Astrocyte (in vitro differentiated cells and primary cell): Measurements from ENCODE around the gene RCOR3. TPM values are rescaled to one million over a fixed set of nuclear protein-coding genes. Genes with fewer than 3 reads are reported as not detected.
"Not testable (repeated sequence)": the region's sequence is repeated elsewhere in the genome, so short reads cannot be mapped to it uniquely, and the experiment has no call there.

Experiments
- DNase-seq: peaks from one replicate; pipeline ENCODE4 v3.0.0-alpha.2; 2010; ENCODE audit warnings: low read depth
- FAIRE-seq: peaks from 2 replicates; lab custom pipeline; 2011; peaks lifted over from hg19 to GRCh38; lab: Jason Lieb, UNC
- H2AFZ ChIP-seq: 2 replicates; pipeline ENCODE4 v1.6.0; 2012; ENCODE audit warnings: low read depth, low read length, inconsistent platforms
- H3K27ac ChIP-seq: 2 replicates; pipeline ENCODE4 v1.5.1; 2011; ENCODE audit warnings: low read depth, low read length, inconsistent platforms
- H3K27me3 ChIP-seq: 2 replicates; pipeline ENCODE4 v1.6.0; 2011; ENCODE audit warnings: low read length, inconsistent platforms; ENCODE audit not compliant: insufficient read depth
- H3K36me3 ChIP-seq: 2 replicates; pipeline ENCODE4 v1.5.1; 2011; ENCODE audit warnings: low read length, inconsistent platforms; ENCODE audit not compliant: insufficient read depth
- H3K4me1 ChIP-seq: 2 replicates; pipeline ENCODE4 v1.5.1; 2011; ENCODE audit warnings: low read length, inconsistent platforms; ENCODE audit not compliant: insufficient read depth
- H3K4me2 ChIP-seq: 2 replicates; pipeline ENCODE4 v1.6.0; 2012; ENCODE audit warnings: low read length, inconsistent platforms
- H3K4me3 ChIP-seq: 2 replicates; pipeline ENCODE4 v1.5.1; 2011; ENCODE audit warnings: low read depth, mild to moderate bottlenecking, low read length, inconsistent platforms; ENCODE audit not compliant: insufficient read depth
- H3K79me2 ChIP-seq: 2 replicates; pipeline ENCODE4 v1.6.0; 2012; ENCODE audit warnings: mild to moderate bottlenecking, low read length, inconsistent platforms; ENCODE audit not compliant: insufficient read depth
- H3K9ac ChIP-seq: 2 replicates; pipeline ENCODE4 v1.6.0; 2012; ENCODE audit warnings: mild to moderate bottlenecking, low read length, inconsistent platforms
- H3K9me3 ChIP-seq: 2 replicates; pipeline ENCODE4 v1.5.1; 2012; ENCODE audit warnings: low read depth, mild to moderate bottlenecking, low read length, inconsistent platforms; ENCODE audit not compliant: insufficient read depth
- H4K20me1 ChIP-seq: 2 replicates; pipeline ENCODE4 v1.6.0; 2012; ENCODE audit warnings: low read length, inconsistent platforms; ENCODE audit not compliant: insufficient read depth
- H3K27ac Mint-ChIP-seq: one replicate; pipeline ENCODE4 v1.8.0; 2021; ENCODE audit warnings: mild to moderate bottlenecking, mixed read lengths; ENCODE audit not compliant: unreplicated experiment
- H3K27me3 Mint-ChIP-seq: one replicate; pipeline ENCODE4 v1.8.0; 2021; ENCODE audit warnings: low read depth, mixed read lengths; ENCODE audit not compliant: unreplicated experiment
- H3K36me3 Mint-ChIP-seq: one replicate; pipeline ENCODE4 v1.8.0; 2021; ENCODE audit warnings: low read depth, mixed read lengths; ENCODE audit not compliant: unreplicated experiment
- H3K4me1 Mint-ChIP-seq: one replicate; pipeline ENCODE4 v1.8.0; 2021; ENCODE audit warnings: low read depth, mixed read lengths; ENCODE audit not compliant: unreplicated experiment
- H3K4me3 Mint-ChIP-seq: one replicate; pipeline ENCODE4 v1.8.0; 2021; ENCODE audit warnings: mild to moderate bottlenecking, moderate library complexity, mixed read lengths; ENCODE audit not compliant: unreplicated experiment
- H3K9me3 Mint-ChIP-seq: one replicate; pipeline ENCODE4 v1.8.0; 2021; ENCODE audit warnings: mild to moderate bottlenecking, mixed read lengths; ENCODE audit not compliant: unreplicated experiment
- CTCF ChIP-seq: IDR thresholded peaks from 2 replicates; pipeline ENCODE4 v1.5.1; 2011; ENCODE audit warnings: low read depth, mild to moderate bottlenecking, inconsistent platforms, low read length, moderate library complexity; ENCODE audit not compliant: insufficient read depth
- EZH2 ChIP-seq: IDR thresholded peaks from 2 replicates; pipeline ENCODE4 v1.6.1; 2012; ENCODE audit warnings: mild to moderate bottlenecking, low read length, inconsistent platforms; ENCODE audit not compliant: insufficient read depth
- total RNA-seq: library from RNA; stranded (reverse); gene quantifications from 2 replicates; pipeline ENCODE4 v1.2.1, GENCODE V29; 2021

RCOR3 gene
- total RNA-seq, 1 donor from 2014 or later: 68.2 TPM

DNA sequence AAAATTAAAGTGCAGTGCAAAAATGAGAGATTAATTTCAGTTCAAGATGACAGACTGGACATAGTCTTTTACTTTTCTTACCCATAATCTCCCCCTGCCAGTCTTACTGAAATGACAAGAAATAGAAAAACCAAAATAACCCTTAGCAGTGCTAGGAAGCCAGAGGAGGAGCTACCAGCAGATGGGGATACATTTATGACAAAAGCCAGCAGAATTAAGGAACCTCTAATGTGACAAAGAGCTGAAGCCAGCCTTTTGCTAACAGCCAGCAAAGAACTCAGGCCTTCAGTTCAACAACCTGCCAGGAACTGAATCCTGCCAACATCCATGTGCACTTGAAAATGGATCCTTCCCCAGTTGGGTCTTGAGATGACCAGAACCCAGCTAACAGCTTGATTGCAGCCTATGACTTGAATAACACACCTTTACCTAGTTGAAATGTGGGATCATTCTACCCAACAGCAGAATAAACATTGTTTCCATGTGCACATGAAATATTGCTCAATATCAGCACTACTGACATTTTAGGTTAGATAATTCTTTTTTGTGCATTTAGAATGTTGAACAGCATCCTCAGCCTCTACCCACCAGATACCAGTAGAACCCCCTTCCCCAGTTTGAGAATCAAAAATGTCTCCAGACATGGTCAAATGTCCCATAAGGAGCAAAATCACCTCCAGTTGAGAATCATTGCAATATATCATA lies 59.6 kb downstream of the RCOR3 start:
- Histone ChIP-seq H3K27me3 (no peaks in the 10 kb centered on the region), H3K27ac (no peak overlapping the region), H3K9ac (no peak overlapping the region), H3K36me3 (peaks cover 15% of the 10 kb centered on the region), H3K79me2 (no peaks in the 10 kb centered on the region), H2AFZ (no peak overlapping the region), H3K4me1 (no peaks in the 10 kb centered on the region), H3K4me3 (no peak overlapping the region), H4K20me1 (no peaks in the 10 kb centered on the region), H3K9me3 (no peaks in the 10 kb centered on the region), H3K4me2 (no peak overlapping the region)
- no peaks in the 10 kb centered on the region for H3K9me3 Mint-ChIP-seq
- DNase-seq (no peak), FAIRE-seq (no peak)
- TF ChIP-seq EZH2 (no peak), CTCF (no peak)
- peaks cover 4% of the 10 kb centered on the region for H3K36me3 Mint-ChIP-seq
- peaks cover 2% of the 10 kb centered on the region for H3K4me1 Mint-ChIP-seq
- no peak overlapping the region for H3K27ac Mint-ChIP-seq
- H3K4me3 Mint-ChIP-seq: no peak overlapping the region
- no peaks in the 10 kb centered on the region for H3K27me3 Mint-ChIP-seq

DNA sequence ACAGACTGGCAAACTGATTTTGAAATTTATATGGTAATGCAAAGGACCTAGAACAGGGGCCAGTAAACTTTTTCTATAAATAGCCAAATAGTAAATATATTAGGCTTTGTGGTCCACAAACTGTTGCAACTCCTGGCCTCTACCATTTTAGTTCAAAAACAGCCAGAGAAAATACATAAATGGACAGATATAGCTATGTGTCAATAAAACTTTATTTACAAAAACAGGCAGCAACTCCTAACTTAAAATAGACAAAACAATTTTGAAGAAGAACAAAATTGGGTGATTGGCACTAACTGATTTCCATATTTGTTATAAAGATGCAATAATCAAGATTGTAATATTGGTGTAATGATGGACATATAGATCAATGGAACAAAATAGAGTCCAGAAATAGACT lies 60.7 kb downstream of the RCOR3 start:
- no peaks in the 10 kb centered on the region for H3K9me3 Mint-ChIP-seq
- DNase-seq (no peak), FAIRE-seq (no peak)
- TF ChIP-seq EZH2: no peak
- TF ChIP-seq CTCF: no peak
- H3K4me3 ChIP-seq: no peak overlapping the region
- no peaks in the 10 kb centered on the region for H3K27me3 ChIP-seq
- H3K27ac Mint-ChIP-seq: no peak overlapping the region
- H2AFZ ChIP-seq: no peak overlapping the region
- no peaks in the 10 kb centered on the region for H3K79me2 ChIP-seq
- H3K4me2 ChIP-seq: no peak overlapping the region
- H3K36me3 ChIP-seq: peaks cover 5% of the 10 kb centered on the region
- no peak overlapping the region for H3K9ac ChIP-seq
- no peak overlapping the region for H3K27ac ChIP-seq
- no peak overlapping the region for H3K4me3 Mint-ChIP-seq
- H3K36me3 Mint-ChIP-seq: peaks cover 3% of the 10 kb centered on the region
- H3K4me1 Mint-ChIP-seq: peaks cover 2% of the 10 kb centered on the region
- H3K9me3 ChIP-seq: no peaks in the 10 kb centered on the region
- H3K27me3 Mint-ChIP-seq: no peaks in the 10 kb centered on the region
- no peaks in the 10 kb centered on the region for H4K20me1 ChIP-seq
- H3K4me1 ChIP-seq: no peaks in the 10 kb centered on the region

- no peak for DNase-seq
- Histone ChIP-seq H3K9me3 (no peaks in the 10 kb centered on the region), H3K4me2 (no peak overlapping the region), H4K20me1 (no peaks in the 10 kb centered on the region), H3K9ac (no peak overlapping the region), H3K4me1 (no peaks in the 10 kb centered on the region), H3K36me3 (no peaks in the 10 kb centered on the region), H3K79me2 (no peaks in the 10 kb centered on the region), H2AFZ (no peak overlapping the region), H3K27ac (no peak overlapping the region), H3K27me3 (no peaks in the 10 kb centered on the region), H3K4me3 (no peak overlapping the region)
- Mint-ChIP-seq H3K4me3 (no peak overlapping the region), H3K27me3 (peaks cover 2% of the 10 kb centered on the region), H3K4me1 (peaks cover 2% of the 10 kb centered on the region), H3K27ac (no peak overlapping the region), H3K9me3 (no peaks in the 10 kb centered on the region), H3K36me3 (peaks cover 3% of the 10 kb centered on the region)
- FAIRE-seq: no peak
- TF ChIP-seq EZH2 (no peak), CTCF (no peak)
Observed at GRCh38 chr1:211320980-211321379, 61.8 kb downstream of the RCOR3 start.

GRCh38 chr1:211321646-211322045 lies 62.5 kb downstream of the RCOR3 start:
- H3K27ac Mint-ChIP-seq, FAIRE-seq, H3K4me2 ChIP-seq, H3K27ac ChIP-seq, H3K4me3 ChIP-seq, H3K4me1 Mint-ChIP-seq, H4K20me1 ChIP-seq, H3K27me3 ChIP-seq, H3K36me3 Mint-ChIP-seq, H3K9me3 ChIP-seq, H3K27me3 Mint-ChIP-seq, DNase-seq, H3K9ac ChIP-seq, H3K4me3 Mint-ChIP-seq, H3K4me1 ChIP-seq, H3K36me3 ChIP-seq, H2AFZ ChIP-seq, H3K79me2 ChIP-seq, H3K9me3 Mint-ChIP-seq: not testable (repeated sequence)
